RPMI8226 (cell line): Measurements from ENCODE around the gene SREBF2.
"Not testable (repeated sequence)": the region's sequence is repeated elsewhere in the genome, so short reads cannot be mapped to it uniquely, and the experiment has no call there.

Experiments used
- DNase-seq: peaks from one replicate; pipeline ENCODE4 v3.0.0-alpha.2; 2015

The SREBF2 gene

DNA sequence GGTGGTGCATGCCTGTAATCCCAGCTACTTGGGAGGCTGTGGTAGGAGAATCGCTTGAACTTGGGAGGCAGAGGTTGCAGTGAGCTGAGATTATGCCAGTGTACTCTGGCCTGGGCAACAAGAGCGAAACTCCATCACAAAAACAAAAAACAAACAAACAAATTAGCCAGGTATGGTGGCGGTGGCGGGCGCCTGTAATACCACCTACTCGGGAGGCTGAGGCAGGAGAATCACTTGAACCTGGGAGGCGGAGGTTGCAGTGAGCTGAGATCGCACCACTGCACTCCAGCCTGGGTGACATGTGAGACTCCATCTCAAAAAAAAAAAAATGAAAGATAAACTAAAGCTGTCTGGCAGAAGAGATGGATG lies 116.0 kb downstream of the SREBF2 start:
- not testable (repeated sequence) for DNase-seq

DNA sequence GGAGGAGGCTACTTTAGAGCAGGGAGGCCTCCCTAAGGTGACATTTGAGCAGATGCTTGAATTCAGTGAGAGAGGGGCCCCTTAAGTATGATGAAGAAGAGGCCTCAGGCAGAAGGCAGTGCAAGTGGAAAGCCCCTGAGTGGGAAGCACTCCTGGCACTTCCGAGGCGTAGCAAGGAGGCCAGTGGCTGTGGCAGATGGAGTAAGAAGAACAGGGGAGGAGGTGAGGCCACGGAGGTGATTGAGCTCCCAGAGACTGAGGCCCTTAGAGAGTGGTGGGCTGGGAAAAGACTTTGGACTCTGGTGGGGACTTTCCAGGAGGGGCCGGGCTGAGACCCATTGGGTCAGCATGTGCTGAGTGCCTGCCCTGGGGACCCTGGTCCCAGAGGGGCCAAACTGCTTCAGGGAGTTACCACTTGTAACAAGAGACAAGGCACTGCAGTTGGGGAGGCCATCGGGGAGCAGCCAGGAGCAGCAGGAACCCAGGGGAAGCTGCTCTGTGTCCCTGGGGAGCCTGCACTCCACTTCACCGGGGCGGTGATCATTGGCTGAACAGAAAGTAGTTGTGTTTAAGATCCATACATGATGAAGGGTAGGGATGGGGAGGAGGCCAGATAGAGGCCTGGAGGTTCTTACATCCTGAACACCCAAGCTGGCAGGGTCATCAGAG lies 116.5 kb downstream of the SREBF2 start:
- DNase-seq, result no peak

DNA sequence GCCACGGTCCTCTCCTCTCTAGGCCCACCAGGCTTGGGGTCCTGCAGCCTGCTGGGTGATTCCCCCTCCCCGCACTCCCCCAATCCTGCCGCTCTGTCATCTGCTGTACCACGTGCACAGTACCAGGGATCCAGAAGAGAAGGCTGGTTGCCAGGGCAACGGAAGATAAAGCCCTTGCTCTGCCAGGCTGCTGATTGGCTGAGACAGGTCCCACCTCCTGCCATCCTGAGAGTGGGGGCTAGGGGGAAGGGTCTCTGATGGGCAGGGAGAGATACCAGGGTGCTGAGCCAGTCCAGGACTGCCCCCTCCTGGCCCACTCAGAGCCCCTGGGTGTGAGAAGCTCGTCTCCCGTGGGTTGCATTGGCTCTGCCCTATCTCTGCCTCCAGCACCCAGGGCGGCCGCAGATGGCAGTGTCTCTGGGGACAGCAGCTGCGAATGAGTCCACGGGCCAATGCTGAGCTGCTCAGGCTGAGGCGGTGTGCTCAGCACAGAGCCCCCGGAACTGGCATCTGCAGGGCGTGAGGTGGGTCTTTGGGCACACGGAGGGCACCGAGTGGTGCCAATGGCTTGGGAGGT lies 119.1 kb downstream of the SREBF2 start, which contains the start of gene SMIM45:
Gene SMIM45, plus strand, starts transcription at position 253 of the 577 bp plus-strand sequence.
- no peak for DNase-seq

DNA sequence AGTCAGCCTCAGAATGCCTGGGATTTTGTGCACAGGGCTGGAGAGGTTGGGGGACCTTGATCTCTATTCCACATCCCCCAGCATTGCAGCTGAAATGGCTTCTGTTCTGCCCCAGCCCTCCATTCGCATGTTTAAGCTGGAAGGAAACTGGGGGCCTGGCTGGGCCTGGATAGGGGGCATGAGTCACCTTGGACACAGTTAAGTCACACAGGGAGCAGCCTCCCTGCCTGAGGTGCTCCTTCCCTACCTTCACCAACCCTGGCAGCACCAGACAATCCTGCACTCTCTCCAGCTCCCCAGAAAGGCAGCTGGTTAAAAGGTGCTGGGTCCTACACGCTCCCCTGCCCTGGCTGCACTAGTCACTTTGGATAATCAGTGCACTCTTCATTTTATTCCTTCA lies 119.8 kb downstream of the SREBF2 start:
- DNase-seq, result no peak
